Neural cell (in vitro differentiated cells): ENCODE results near the gene ZBTB7C.

Experiments used
- EP300 ChIP-seq: fragments of 450-650 bp; conservative IDR thresholded peaks from 2 replicates; pipeline ENCODE4 v1.6.1; 2014; ENCODE audit warnings: antibody characterized with exemption, mild to moderate bottlenecking, moderate library complexity; ENCODE audit not compliant: poor library complexity, severe bottlenecking
- EZH2 ChIP-seq: fragments of 200-600, 300-800 bp; shearing (Covaris generic), sonication (generic); IDR thresholded peaks from 2 replicates; pipeline ENCODE4 v1.6.1; 2014; ENCODE audit warnings: antibody characterized with exemption, low read length, borderline replicate concordance, mild to moderate bottlenecking; ENCODE audit not compliant: insufficient read depth, poor library complexity, severe bottlenecking
- MXI1 ChIP-seq: fragments of 450-650 bp; conservative IDR thresholded peaks from 2 replicates; pipeline ENCODE4 v1.6.1; 2014; ENCODE audit warnings: antibody characterized with exemption, mild to moderate bottlenecking; ENCODE audit not compliant: poor library complexity, severe bottlenecking
- POLR2AphosphoS5 ChIP-seq: IDR thresholded peaks from 2 replicates; pipeline ENCODE4 v1.6.1; 2012
- RAD21 ChIP-seq: fragments of 450-650 bp; conservative IDR thresholded peaks from 2 replicates; pipeline ENCODE4 v1.6.1; 2014; ENCODE audit warnings: antibody characterized with exemption, mild to moderate bottlenecking, moderate library complexity
- SMC3 ChIP-seq: fragments of 450-650 bp; conservative IDR thresholded peaks from 2 replicates; pipeline ENCODE4 v1.6.1; 2014; ENCODE audit warnings: antibody characterized with exemption, mild to moderate bottlenecking, moderate library complexity; ENCODE audit not compliant: poor library complexity
- TF ChIP-seq, protein P1 (sequence below): fragments of 450-650 bp; IDR thresholded peaks from 2 replicates; pipeline ENCODE4 v1.5.1; 2014; ENCODE audit warnings: antibody characterized with exemption, mild to moderate bottlenecking, moderate library complexity; ENCODE audit not compliant: poor library complexity, severe bottlenecking
- TF ChIP-seq, protein P2 (sequence below): IDR thresholded peaks from 2 replicates; pipeline ENCODE4 v1.6.1; 2012; ENCODE audit warnings: borderline replicate concordance

DNA sequence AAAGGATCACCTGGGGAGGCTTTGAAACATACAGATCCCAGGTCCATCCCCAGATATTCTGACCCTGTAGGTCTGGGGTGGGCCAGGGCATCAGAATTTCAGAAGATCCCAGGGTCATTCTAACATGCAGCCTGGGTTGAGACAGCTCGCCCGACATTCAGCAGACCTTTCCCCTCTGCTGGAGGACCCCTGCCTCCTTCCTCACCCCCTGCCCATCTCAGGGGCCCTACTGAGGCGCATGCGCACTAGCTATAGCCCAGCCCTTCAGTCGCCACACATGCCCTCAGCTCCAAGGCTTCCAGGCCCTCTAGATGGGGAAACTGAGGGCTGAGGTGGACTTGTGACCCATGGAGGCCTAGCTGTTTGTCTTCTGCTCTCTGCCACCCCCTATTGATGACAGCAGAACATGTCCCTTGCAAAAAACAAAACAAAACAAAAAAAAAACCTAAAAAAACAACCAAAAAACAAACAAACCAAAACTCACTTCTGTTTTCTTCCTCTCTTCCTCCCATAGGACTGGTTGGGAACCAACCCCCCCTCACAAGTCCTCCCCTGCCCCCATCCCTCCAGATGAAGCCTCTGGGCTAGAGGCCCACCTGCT is 91.3 kb downstream of the ZBTB7C start:
- TF ChIP-seq, protein P1, sequence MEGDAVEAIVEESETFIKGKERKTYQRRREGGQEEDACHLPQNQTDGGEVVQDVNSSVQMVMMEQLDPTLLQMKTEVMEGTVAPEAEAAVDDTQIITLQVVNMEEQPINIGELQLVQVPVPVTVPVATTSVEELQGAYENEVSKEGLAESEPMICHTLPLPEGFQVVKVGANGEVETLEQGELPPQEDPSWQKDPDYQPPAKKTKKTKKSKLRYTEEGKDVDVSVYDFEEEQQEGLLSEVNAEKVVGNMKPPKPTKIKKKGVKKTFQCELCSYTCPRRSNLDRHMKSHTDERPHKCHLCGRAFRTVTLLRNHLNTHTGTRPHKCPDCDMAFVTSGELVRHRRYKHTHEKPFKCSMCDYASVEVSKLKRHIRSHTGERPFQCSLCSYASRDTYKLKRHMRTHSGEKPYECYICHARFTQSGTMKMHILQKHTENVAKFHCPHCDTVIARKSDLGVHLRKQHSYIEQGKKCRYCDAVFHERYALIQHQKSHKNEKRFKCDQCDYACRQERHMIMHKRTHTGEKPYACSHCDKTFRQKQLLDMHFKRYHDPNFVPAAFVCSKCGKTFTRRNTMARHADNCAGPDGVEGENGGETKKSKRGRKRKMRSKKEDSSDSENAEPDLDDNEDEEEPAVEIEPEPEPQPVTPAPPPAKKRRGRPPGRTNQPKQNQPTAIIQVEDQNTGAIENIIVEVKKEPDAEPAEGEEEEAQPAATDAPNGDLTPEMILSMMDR = no peak
- TF ChIP-seq SMC3 (no peak), EP300 (no peak), POLR2AphosphoS5 (no peak), MXI1 (no peak), EZH2 (no peak), RAD21 (no peak)
- TF ChIP-seq, protein P2, sequence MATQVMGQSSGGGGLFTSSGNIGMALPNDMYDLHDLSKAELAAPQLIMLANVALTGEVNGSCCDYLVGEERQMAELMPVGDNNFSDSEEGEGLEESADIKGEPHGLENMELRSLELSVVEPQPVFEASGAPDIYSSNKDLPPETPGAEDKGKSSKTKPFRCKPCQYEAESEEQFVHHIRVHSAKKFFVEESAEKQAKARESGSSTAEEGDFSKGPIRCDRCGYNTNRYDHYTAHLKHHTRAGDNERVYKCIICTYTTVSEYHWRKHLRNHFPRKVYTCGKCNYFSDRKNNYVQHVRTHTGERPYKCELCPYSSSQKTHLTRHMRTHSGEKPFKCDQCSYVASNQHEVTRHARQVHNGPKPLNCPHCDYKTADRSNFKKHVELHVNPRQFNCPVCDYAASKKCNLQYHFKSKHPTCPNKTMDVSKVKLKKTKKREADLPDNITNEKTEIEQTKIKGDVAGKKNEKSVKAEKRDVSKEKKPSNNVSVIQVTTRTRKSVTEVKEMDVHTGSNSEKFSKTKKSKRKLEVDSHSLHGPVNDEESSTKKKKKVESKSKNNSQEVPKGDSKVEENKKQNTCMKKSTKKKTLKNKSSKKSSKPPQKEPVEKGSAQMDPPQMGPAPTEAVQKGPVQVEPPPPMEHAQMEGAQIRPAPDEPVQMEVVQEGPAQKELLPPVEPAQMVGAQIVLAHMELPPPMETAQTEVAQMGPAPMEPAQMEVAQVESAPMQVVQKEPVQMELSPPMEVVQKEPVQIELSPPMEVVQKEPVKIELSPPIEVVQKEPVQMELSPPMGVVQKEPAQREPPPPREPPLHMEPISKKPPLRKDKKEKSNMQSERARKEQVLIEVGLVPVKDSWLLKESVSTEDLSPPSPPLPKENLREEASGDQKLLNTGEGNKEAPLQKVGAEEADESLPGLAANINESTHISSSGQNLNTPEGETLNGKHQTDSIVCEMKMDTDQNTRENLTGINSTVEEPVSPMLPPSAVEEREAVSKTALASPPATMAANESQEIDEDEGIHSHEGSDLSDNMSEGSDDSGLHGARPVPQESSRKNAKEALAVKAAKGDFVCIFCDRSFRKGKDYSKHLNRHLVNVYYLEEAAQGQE = no peak
